ENCODE data around the gene APOLD1. TPM values are rescaled to one million over a fixed set of nuclear protein-coding genes. Genes with fewer than 3 reads are reported as not detected.

Gene APOLD1
- total and polyA plus RNA-seq, 2 of the 8 experiments (the other 6 are each of a cell fraction or from before 2014, with no cell fraction given) = 0.12 to 0.71 TPM

DNA sequence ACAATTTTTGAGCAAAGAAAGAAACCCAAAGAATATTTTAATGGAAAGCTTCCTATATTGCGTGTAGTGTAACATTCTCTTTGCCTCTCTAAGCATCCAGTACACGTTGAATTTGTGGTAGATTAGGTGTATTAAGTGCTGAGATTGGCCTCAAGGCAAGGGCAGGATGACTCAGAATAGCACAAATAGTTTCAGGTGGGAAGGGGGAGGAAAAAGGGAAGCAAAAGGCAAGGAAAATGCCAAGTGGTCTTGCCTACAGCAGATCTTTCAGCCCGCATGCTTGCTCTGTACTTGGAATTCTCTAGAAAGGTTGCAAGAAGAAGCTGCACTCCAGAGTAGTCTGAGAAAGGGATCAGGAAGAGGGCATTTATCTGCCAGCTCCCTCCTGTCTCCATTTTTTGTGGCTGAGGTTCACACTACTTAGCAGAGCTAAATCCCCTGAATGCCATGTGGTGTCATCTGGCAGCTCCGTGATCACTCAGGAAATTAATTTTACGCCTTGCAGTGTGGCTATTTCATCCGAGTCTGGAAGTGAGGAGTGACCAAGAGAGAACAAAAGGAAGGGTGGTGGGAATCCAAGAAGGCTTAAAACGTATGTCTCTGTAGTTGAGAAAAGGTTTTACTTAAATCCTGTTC, 39.8 kb upstream of the APOLD1 start:
- no peak overlapping the region for H3K4ac ChIP-seq (replicated peaks; ENCODE audit: insufficient read length, low read depth, low read length)
- no peaks in the 10 kb centered on the region for H3K23me2 ChIP-seq (ENCODE audit: low read depth, low read length)
- no peaks in the 10 kb centered on the region; the same call in 1 of the 2 replicates for H3K79me1 ChIP-seq (ENCODE audit: low read depth, low read length)
- no peak overlapping the region; the same call in 1 of the 2 replicates for H2AFZ ChIP-seq (ENCODE audit: low read length)
- H3K56ac ChIP-seq (replicated peaks; ENCODE audit: insufficient read length, low read depth, low read length) = no peak overlapping the region
- ChIA-PET POLR2A (ENCODE audit: partially characterized antibody) (interaction anchor here (1.0 to 2.3 kb wide), 5 partner anchors 9 to 26 kb away, joined by 3 to 6 read pairs (median 4); no protein-coding TSS in a partner anchor), CTCF (ENCODE audit: partially characterized antibody) (interaction anchor here (0.6 to 4.3 kb wide), 4 partner anchors 10 to 710 kb away, joined by 3 to 39 read pairs (median 3); no protein-coding TSS in a partner anchor)
- no peak overlapping the region for H3K14ac ChIP-seq (ENCODE audit: insufficient read length)
- no peaks in the 10 kb centered on the region for H4K20me1 ChIP-seq (replicated peaks in 1 of 2; ENCODE audit: control insufficient read depth in 1 of 2, insufficient read depth in 2 of 2, low read length in 2 of 2)
- H3K79me2 ChIP-seq (ENCODE audit: control insufficient read depth in 1 of 2, insufficient read depth in 2 of 2, low read length in 2 of 2) = no peaks in the 10 kb centered on the region
- TF ChIP-seq RNF2 (IDR thresholded peaks at IDR 0.05; ENCODE audit: borderline replicate concordance, low read depth, low read length, missing control alignments, poor library complexity, severe bottlenecking) (no peak), BCL11A (IDR thresholded peaks at IDR 0.05; ENCODE audit: low read depth in 2 of 2, low read length in 2 of 2) (no peak)
- DNase-seq (ENCODE audit: low read depth in 1 of 2, low spot score in 2 of 2) (no peak), FAIRE-seq (no peak)
- no peak overlapping the region for H3K4me2 ChIP-seq (ENCODE audit: insufficient read depth in 1 of 2, low read depth in 2 of 2, low read length in 2 of 2)
- no peaks in the 10 kb centered on the region for H3K9me3 ChIP-seq (ENCODE audit: insufficient read depth in 2 of 2, low read depth in 1 of 2, low read length in 1 of 2)
- H3K27me3 ChIP-seq (replicated peaks in 1 of 4; ENCODE audit: control insufficient read depth in 3 of 4, extremely low read depth in 1 of 4, insufficient read depth in 3 of 4, low read length in 3 of 4) = no peaks in the 10 kb centered on the region
- H2BK5ac ChIP-seq (ENCODE audit: low read depth, low read length) = no peak overlapping the region
- 82% methylated on average over 7 of the region's 7 CpGs; no CpG with 5 or more reads in 1 of the 2 experiments for WGBS, 2 experiments (ENCODE audit: extremely low coverage in 1 of 2, insufficient coverage in 1 of 2, insufficient read length in 1 of 2, insufficient replicate concordance in 2 of 2, low coverage in 1 of 2, low lambda C conversion rate in 2 of 2, missing lambda C conversion rate in 1 of 2)
- H3K27ac ChIP-seq (ENCODE audit: low read depth, low read length) = no peak overlapping the region
- H3K4me1 ChIP-seq (replicated peaks in 1 of 4; ENCODE audit: control insufficient read depth in 3 of 4, insufficient read depth in 4 of 4, low read length in 3 of 4) = no peaks in the 10 kb centered on the region
- H3K23ac ChIP-seq (ENCODE audit: insufficient read length) = no peak overlapping the region
- no peak overlapping the region for H3K9ac ChIP-seq (replicated peaks in 1 of 4; ENCODE audit: extremely low read depth in 1 of 4, low read depth in 3 of 4, low read length in 3 of 4)
- no peak overlapping the region for H2BK15ac ChIP-seq (ENCODE audit: low read length)
- no peak overlapping the region for H4K91ac ChIP-seq (replicated peaks; ENCODE audit: insufficient read length, low read length)
- H3K36me3 ChIP-seq (ENCODE audit: control insufficient read depth in 2 of 4, insufficient read depth in 4 of 4, low read length in 3 of 4) = no peaks in the 10 kb centered on the region
- H2BK20ac ChIP-seq (ENCODE audit: low read length) = no peak overlapping the region
- no peak overlapping the region for H3K18ac ChIP-seq (ENCODE audit: extremely low read depth, low read length)
- no peak overlapping the region for H3K4me3 ChIP-seq (ENCODE audit: extremely low read depth in 1 of 4, insufficient read depth in 2 of 4, low read depth in 3 of 4, low read length in 4 of 4)
- no peak overlapping the region for H2BK12ac ChIP-seq (ENCODE audit: low read depth, low read length)
- H4K8ac ChIP-seq (ENCODE audit: extremely low read depth, insufficient read depth, low read length) = no peak overlapping the region
- H2BK120ac ChIP-seq (replicated peaks; ENCODE audit: low read depth, low read length) = no peak overlapping the region
- H2AK5ac ChIP-seq (ENCODE audit: low read depth, low read length) = no peak overlapping the region
- no peak overlapping the region for H4K5ac ChIP-seq (ENCODE audit: insufficient read length, low read depth, low read length)

Measured in H1 (cell line).